ENCODE data around the gene PTPN3. TPM values are rescaled to one million over a fixed set of nuclear protein-coding genes. Genes with fewer than 3 reads are reported as not detected.
A peak's percentile ranks its signal among the peaks of the same experiment; 100 is the strongest.

Gene PTPN3
- polyA plus RNA-seq, 3 donors: not detected

GRCh38 chr9:109454041-109454440 lies 44.1 kb downstream of the PTPN3 start:
- DNase-seq: no peak

GRCh38 chr9:109453210-109453842 lies 44.8 kb downstream of the PTPN3 start:
- Histone ChIP-seq H3K27ac (ENCODE audit: low read depth in 1 of 2, low read length in 2 of 2) (no peak overlapping the region), H3K9me3 (replicated peaks in 1 of 2; ENCODE audit: control insufficient read depth in 1 of 2, insufficient read depth in 1 of 2, low read length in 2 of 2) (no peaks in the 10 kb centered on the region), H3K27me3 (ENCODE audit: control insufficient read depth in 2 of 2, insufficient read depth in 2 of 2, low read length in 2 of 2) (peaks cover 49 to 87% of the 10 kb centered on the region in 2 donors), H3K4me2 (replicated peaks; ENCODE audit: extremely low read depth, low read length, poor library complexity, severe bottlenecking) (no peak overlapping the region), H4K20me1 (ENCODE audit: insufficient read depth, low read length) (no peaks in the 10 kb centered on the region), H3K36me3 (replicated peaks in 1 of 2; ENCODE audit: control insufficient read depth in 1 of 2, insufficient read depth in 2 of 2, low read length in 2 of 2) (no peaks in the 10 kb centered on the region), H3K4me1 (ENCODE audit: control insufficient read depth in 1 of 2, insufficient read depth in 2 of 2, low read length in 2 of 2) (no peaks in the 10 kb centered on the region), H3K79me2 (ENCODE audit: insufficient read depth, low read length) (no peaks in the 10 kb centered on the region), H3K4me3 (replicated peaks in 1 of 3; ENCODE audit: low read depth in 2 of 3, low read length in 3 of 3) (no peak overlapping the region), H3K9ac (ENCODE audit: insufficient read depth, low read length, poor library complexity, severe bottlenecking) (no peak overlapping the region), H2AFZ (ENCODE audit: insufficient read depth, low read depth, low read length, poor library complexity, severe bottlenecking) (no peak overlapping the region)
- DNase-seq: no peak
- Mint-ChIP-seq H3K27me3 (ENCODE audit: low read depth in 3 of 3) (peaks cover 66 to 84% (median 71%) of the 10 kb centered on the region in 3 donors), H3K36me3 (no peaks in the 10 kb centered on the region), H3K9me3 (peaks cover 0 to 4% (median 0%) of the 10 kb centered on the region in 7 donors), H3K27ac (no peak overlapping the region), H3K4me1 (no peaks in the 10 kb centered on the region), H3K4me3 (peak overlapping the region in 1 of 2 donors; percentile 43)
- intact Hi-C loops (cut with micrococcal nuclease): no loop called here
- 40% methylated on average over 1 of the region's 3 CpGs for WGBS (ENCODE audit: insufficient coverage)
- no peak for TF ChIP-seq CTCF (IDR thresholded peaks at IDR 0.05)

More at GRCh38 chr9:109454041-109454440, 44.1 kb downstream of the PTPN3 start:
- no peaks in the 10 kb centered on the region for H3K36me3 Mint-ChIP-seq
- Histone ChIP-seq H3K9me3 (replicated peaks in 1 of 2; ENCODE audit: control insufficient read depth in 1 of 2, insufficient read depth in 1 of 2, low read length in 2 of 2) (no peaks in the 10 kb centered on the region), H2AFZ (ENCODE audit: insufficient read depth, low read depth, low read length, poor library complexity, severe bottlenecking) (no peak overlapping the region), H3K4me1 (ENCODE audit: control insufficient read depth in 1 of 2, insufficient read depth in 2 of 2, low read length in 2 of 2) (no peaks in the 10 kb centered on the region), H3K27ac (ENCODE audit: low read depth in 1 of 2, low read length in 2 of 2) (no peak overlapping the region), H3K79me2 (ENCODE audit: insufficient read depth, low read length) (no peaks in the 10 kb centered on the region), H3K9ac (ENCODE audit: insufficient read depth, low read length, poor library complexity, severe bottlenecking) (no peak overlapping the region), H3K36me3 (replicated peaks in 1 of 2; ENCODE audit: control insufficient read depth in 1 of 2, insufficient read depth in 2 of 2, low read length in 2 of 2) (no peaks in the 10 kb centered on the region), H3K4me3 (replicated peaks in 1 of 3; ENCODE audit: low read depth in 2 of 3, low read length in 3 of 3) (no peak overlapping the region), H3K27me3 (ENCODE audit: control insufficient read depth in 2 of 2, insufficient read depth in 2 of 2, low read length in 2 of 2) (peaks cover 51 to 87% of the 10 kb centered on the region in 2 donors), H4K20me1 (ENCODE audit: insufficient read depth, low read length) (no peaks in the 10 kb centered on the region), H3K4me2 (replicated peaks; ENCODE audit: extremely low read depth, low read length, poor library complexity, severe bottlenecking) (no peak overlapping the region)
- H3K4me3 Mint-ChIP-seq: peak overlapping the region in 1 of 2 donors; percentile 43
- no peak for TF ChIP-seq CTCF (IDR thresholded peaks at IDR 0.05)
- H3K27me3 Mint-ChIP-seq (ENCODE audit: low read depth in 3 of 3): peaks cover 71 to 86% (median 71%) of the 10 kb centered on the region in 3 donors
- intact Hi-C loops (cut with micrococcal nuclease): no loop called here
- H3K4me1 Mint-ChIP-seq: no peaks in the 10 kb centered on the region
- H3K9me3 Mint-ChIP-seq: peaks cover 0 to 4% (median 0%) of the 10 kb centered on the region in 7 donors
- no peak overlapping the region for H3K27ac Mint-ChIP-seq

Measured in CD14-positive monocyte (primary cell).